Measurements from ENCODE around the gene AK5. TPM values are rescaled to one million over a fixed set of nuclear protein-coding genes. Genes with fewer than 3 reads are reported as not detected.

AK5 gene
- total RNA-seq, 2 donors from 2014 or later = 0.49 to 1.1 TPM

- TF ChIP-seq, protein P1, sequence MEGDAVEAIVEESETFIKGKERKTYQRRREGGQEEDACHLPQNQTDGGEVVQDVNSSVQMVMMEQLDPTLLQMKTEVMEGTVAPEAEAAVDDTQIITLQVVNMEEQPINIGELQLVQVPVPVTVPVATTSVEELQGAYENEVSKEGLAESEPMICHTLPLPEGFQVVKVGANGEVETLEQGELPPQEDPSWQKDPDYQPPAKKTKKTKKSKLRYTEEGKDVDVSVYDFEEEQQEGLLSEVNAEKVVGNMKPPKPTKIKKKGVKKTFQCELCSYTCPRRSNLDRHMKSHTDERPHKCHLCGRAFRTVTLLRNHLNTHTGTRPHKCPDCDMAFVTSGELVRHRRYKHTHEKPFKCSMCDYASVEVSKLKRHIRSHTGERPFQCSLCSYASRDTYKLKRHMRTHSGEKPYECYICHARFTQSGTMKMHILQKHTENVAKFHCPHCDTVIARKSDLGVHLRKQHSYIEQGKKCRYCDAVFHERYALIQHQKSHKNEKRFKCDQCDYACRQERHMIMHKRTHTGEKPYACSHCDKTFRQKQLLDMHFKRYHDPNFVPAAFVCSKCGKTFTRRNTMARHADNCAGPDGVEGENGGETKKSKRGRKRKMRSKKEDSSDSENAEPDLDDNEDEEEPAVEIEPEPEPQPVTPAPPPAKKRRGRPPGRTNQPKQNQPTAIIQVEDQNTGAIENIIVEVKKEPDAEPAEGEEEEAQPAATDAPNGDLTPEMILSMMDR (IDR thresholded peaks at IDR 0.05) = no peak
- no peaks in the 10 kb centered on the region for H3K4me1 ChIP-seq
Observed at GRCh38 chr1:77319036-77319705, 37.4 kb downstream of the AK5 start.

DNA sequence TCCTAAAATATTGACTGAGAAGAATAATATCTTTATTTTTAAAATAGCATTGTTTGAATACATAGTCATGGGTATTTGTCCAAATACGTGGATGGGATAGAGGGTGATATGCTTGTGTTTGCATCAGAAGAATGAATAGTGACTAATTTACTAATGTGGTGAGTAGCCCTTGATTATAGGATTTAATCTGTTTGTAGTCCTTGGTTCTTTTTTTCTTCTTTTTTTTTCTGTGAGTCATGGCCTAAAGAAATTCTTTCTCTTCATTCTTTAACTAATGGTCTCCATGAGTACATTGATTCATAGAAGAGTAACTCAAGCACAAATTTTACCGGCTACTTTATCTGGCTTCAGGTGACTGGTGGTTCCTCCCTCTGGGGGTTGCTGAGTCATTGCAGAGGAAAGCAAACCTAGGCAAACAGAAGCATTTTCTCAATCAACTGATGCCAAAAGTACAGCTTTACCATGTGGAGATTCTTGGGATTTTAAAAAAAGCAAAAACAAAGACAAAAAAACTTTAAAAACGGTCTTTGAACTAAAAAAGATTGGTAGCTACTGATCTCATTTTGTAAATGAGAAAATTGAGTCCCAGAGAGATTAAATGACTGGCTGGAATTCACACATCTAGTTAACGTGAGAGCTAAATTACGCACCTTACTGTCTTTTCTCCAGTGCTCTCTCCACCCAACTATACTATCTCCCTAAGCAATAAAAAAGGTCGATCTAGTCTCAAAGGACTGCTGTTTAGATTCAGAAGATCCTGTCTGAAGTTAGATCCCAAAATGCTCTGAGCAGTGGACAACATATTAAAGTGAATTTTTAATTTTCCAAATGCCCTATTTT lies 40.5 kb downstream of the AK5 start:
- H3K9ac ChIP-seq (ENCODE audit: low read depth in 2 of 2, low read length in 2 of 2) = no peak overlapping the region
- TF ChIP-seq, protein P1 (IDR thresholded peaks at IDR 0.05) = no peak
- no peaks in the 10 kb centered on the region for H3K36me3 ChIP-seq
- no peaks in the 10 kb centered on the region for H3K4me1 ChIP-seq
- H3K9me3 ChIP-seq = no peaks in the 10 kb centered on the region
- no peaks in the 10 kb centered on the region for H3K27me3 ChIP-seq
- no peak overlapping the region for H3K27ac ChIP-seq
- DNase-seq = no peak
- no peak overlapping the region for H3K4me3 ChIP-seq
- intact Hi-C loops (cut with DNase I) = no loop called here

More at GRCh38 chr1:77319036-77319705, 37.4 kb downstream of the AK5 start:
- no peak for DNase-seq
- no peak overlapping the region for H3K4me3 ChIP-seq
- H3K27me3 ChIP-seq = no peaks in the 10 kb centered on the region
- no peaks in the 10 kb centered on the region for H3K36me3 ChIP-seq
- no peaks in the 10 kb centered on the region for H3K9me3 ChIP-seq
- no peak overlapping the region for H3K9ac ChIP-seq (ENCODE audit: low read depth in 2 of 2, low read length in 2 of 2)
- no peak overlapping the region for H3K27ac ChIP-seq
- intact Hi-C loops (cut with DNase I) = no loop called here

- Histone ChIP-seq H3K9ac (ENCODE audit: low read depth in 2 of 2, low read length in 2 of 2) (no peak overlapping the region), H3K27me3 (no peaks in the 10 kb centered on the region), H3K9me3 (no peaks in the 10 kb centered on the region), H3K4me3 (no peak overlapping the region), H3K36me3 (no peaks in the 10 kb centered on the region), H3K4me1 (no peaks in the 10 kb centered on the region), H3K27ac (no peak overlapping the region)
- TF ChIP-seq, protein P1 (IDR thresholded peaks at IDR 0.05) = no peak
- intact Hi-C loops (cut with DNase I) = no loop called here
- DNase-seq = no peak
Observed at GRCh38 chr1:77333501-77333900, 51.7 kb downstream of the AK5 start.

- Histone ChIP-seq H3K4me1 (no peaks in the 10 kb centered on the region), H3K9me3 (no peaks in the 10 kb centered on the region), H3K36me3 (no peaks in the 10 kb centered on the region), H3K27ac (no peak overlapping the region), H3K4me3 (no peak overlapping the region), H3K27me3 (no peaks in the 10 kb centered on the region), H3K9ac (ENCODE audit: low read depth in 2 of 2, low read length in 2 of 2) (no peak overlapping the region)
- intact Hi-C loops (cut with DNase I) = no loop called here
- DNase-seq = no peak
- TF ChIP-seq, protein P1 (IDR thresholded peaks at IDR 0.05) = no peak
Observed at GRCh38 chr1:77336729-77337128, 54.9 kb downstream of the AK5 start.

- Histone ChIP-seq H3K27ac (no peak overlapping the region), H3K27me3 (no peaks in the 10 kb centered on the region), H3K4me1 (no peaks in the 10 kb centered on the region), H3K36me3 (no peaks in the 10 kb centered on the region), H3K9me3 (no peaks in the 10 kb centered on the region), H3K9ac (ENCODE audit: low read depth in 2 of 2, low read length in 2 of 2) (no peak overlapping the region), H3K4me3 (no peak overlapping the region)
- DNase-seq = no peak
- intact Hi-C loops (cut with DNase I) = no loop called here
- TF ChIP-seq, protein P1 (IDR thresholded peaks at IDR 0.05) = no peak
Observed at GRCh38 chr1:77339326-77339725, 57.5 kb downstream of the AK5 start.
